Activated CD4-positive, alpha-beta memory T cell treated with anti-CD3 and anti-CD28 coated beads for 36 hours (primary cell): ENCODE measurements around the gene FBXL16. TPM values are rescaled to one million over a fixed set of nuclear protein-coding genes. Genes with fewer than 3 reads are reported as not detected.
"Not testable (repeated sequence)": the region's sequence is repeated elsewhere in the genome, so short reads cannot be mapped to it uniquely, and the experiment has no call there.

ENCODE experiments used
- CTCF ChIA-PET: fragments of 350-600 bp; sonication (Branson Sonifier 250); formaldehyde crosslinking; loops from one replicate; lab custom pipeline; 2021; ENCODE audit warnings: antibody characterized with exemption, inconsistent platforms; lab: Charles Lee
- POLR2A ChIA-PET: fragments of 350-600 bp; sonication (Branson Sonifier 250); formaldehyde crosslinking; loops from one replicate; lab custom pipeline; 2021; ENCODE audit warnings: antibody characterized with exemption; lab: Charles Lee
- DNase-seq: peaks from one replicate; pipeline ENCODE4 v3.0.0-alpha.2; 2020
- H3K27ac Mint-ChIP-seq: one replicate; pipeline ENCODE4 v1.8.0; 2021; ENCODE audit warnings: mixed read lengths
- H3K27me3 Mint-ChIP-seq: one replicate; pipeline ENCODE4 v1.8.0; 2021; ENCODE audit warnings: mixed read lengths
- H3K36me3 Mint-ChIP-seq: one replicate; pipeline ENCODE4 v1.8.0; 2021; ENCODE audit warnings: mixed read lengths
- H3K4me1 Mint-ChIP-seq: one replicate; pipeline ENCODE4 v1.8.0; 2021; ENCODE audit warnings: low read depth, mixed read lengths
- H3K4me3 Mint-ChIP-seq: one replicate; pipeline ENCODE4 v1.8.0; 2021; ENCODE audit warnings: mild to moderate bottlenecking, mixed read lengths
- H3K9me3 Mint-ChIP-seq: one replicate; pipeline ENCODE4 v1.8.0; 2021; ENCODE audit warnings: mixed read lengths
- intact Hi-C: fragments of 100-400 bp; cut with micrococcal nuclease; formaldehyde crosslinking; loops from one replicate; pipeline ENCODE4 v1.15.1; 2023
- total RNA-seq, 2 experiments: library from RNA; stranded (reverse); gene quantifications; one replicate each; pipeline ENCODE4 v1.2.3, GENCODE V29; 2021

FBXL16 gene
- total RNA-seq, 2 experiments from 2014 or later, result 7.7 to 14.1 TPM

DNA sequence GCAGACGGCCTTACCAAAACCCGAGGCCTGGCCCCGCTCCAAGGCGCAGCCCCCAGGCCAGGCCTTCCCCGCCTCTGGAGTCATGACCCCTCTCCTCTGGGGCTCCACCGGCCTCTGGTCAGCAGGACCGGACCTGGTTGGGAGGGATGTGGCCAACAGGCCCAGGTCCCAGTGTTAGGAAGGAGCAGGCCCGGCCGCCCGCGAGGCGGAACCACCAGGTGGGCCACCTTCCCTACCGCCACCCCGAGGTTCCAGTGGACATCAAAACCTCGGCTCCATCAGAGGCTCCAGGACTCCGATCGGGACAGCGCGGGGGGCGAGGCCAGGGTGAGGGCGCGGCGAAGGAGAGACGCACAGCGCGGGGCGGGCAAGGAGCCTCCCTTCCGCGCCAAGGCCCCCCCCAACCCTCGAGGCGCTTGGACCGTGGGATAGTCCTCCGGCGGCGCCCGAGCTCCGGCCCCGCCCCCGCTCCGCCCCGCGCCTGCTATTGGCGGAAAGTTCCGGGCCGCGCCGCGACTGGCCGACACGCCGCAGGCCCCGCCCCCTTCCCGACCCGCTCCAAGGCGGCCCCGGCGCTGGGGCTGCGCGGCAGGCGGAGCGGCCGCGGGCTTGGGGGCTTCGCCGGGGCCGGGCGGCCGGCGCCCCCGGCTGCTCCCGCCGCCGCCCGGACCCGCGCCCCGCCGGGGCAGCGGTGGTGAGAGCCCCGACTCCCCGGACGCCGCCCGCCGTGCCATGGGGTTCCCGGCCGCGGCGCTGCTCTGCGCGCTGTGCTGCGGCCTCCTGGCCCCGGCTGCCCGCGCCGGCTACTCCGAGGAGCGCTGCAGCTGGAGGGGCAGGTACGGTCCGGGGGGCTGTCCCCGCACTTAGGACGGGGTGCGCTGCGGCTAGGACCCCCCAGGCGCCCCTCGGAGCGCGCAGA, 9.2 kb upstream of the FBXL16 start, which contains the start of gene METRN:
TSS of gene METRN (plus strand) at position 561 of the 919 bp plus-strand sequence. CDS start at position 733, 172 bp downstream.
- intact Hi-C loops, result no loop called here
- Mint-ChIP-seq H3K4me1 (peaks cover 14% of the 10 kb centered on the region), H3K9me3 (no peaks in the 10 kb centered on the region), H3K4me3 (peak within 1 kb of the TSS; percentile 57), H3K36me3 (no peaks in the 10 kb centered on the region), H3K27me3 (peaks cover 14% of the 10 kb centered on the region), H3K27ac (no peak within 1 kb of the TSS)
- ChIA-PET POLR2A (interaction anchor here (0.6 to 1.5 kb wide), 4 partner anchors 11 to 40 kb away, joined by 3 to 9 read pairs (median 6); partner anchors contain the start of genes CCDC78 and HAGHL), CTCF (interaction anchor here (0.7 to 5.2 kb wide), 8 partner anchors 10 to 340 kb away, joined by 3 to 120 read pairs (median 10); partner anchors contain the start of genes CHTF18, CIAO3, HAGHL and RPUSD1)
- peak; percentile 91 for DNase-seq

DNA sequence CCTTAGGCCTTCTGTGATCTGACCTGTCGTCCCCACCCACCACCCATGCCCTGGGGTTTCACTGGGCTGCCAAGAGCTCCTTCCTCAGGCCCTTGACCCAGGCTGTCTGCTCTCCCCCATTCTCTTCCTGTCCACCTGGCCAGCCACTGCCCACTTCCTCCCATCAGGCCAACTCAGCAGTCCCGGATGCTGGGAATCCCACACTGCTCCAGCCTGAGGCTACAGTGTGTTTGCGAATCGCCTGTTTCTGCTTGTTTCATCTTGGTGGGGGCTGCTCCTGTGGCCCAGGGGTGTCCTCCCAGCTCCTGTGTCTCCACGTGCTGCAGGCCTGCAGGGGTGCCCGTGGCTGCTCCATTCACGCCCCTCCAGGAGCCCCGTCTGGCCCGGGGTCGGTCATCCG, 8.5 kb upstream of the FBXL16 start:
- ChIA-PET POLR2A (no interaction called here), CTCF (interaction anchor here (1.3 to 5.2 kb wide), 6 partner anchors 10 to 72 kb away, joined by 4 to 120 read pairs (median 12); partner anchors contain the start of genes CHTF18, CIAO3 and RPUSD1)
- H3K27ac Mint-ChIP-seq, result no peak overlapping the region
- H3K4me3 Mint-ChIP-seq, result no peak overlapping the region
- peaks cover 21% of the 10 kb centered on the region for H3K27me3 Mint-ChIP-seq
- intact Hi-C loops, result no loop called here
- H3K36me3 Mint-ChIP-seq, result no peaks in the 10 kb centered on the region
- H3K9me3 Mint-ChIP-seq, result no peaks in the 10 kb centered on the region
- peaks cover 8% of the 10 kb centered on the region for H3K4me1 Mint-ChIP-seq
- DNase-seq, result no peak

DNA sequence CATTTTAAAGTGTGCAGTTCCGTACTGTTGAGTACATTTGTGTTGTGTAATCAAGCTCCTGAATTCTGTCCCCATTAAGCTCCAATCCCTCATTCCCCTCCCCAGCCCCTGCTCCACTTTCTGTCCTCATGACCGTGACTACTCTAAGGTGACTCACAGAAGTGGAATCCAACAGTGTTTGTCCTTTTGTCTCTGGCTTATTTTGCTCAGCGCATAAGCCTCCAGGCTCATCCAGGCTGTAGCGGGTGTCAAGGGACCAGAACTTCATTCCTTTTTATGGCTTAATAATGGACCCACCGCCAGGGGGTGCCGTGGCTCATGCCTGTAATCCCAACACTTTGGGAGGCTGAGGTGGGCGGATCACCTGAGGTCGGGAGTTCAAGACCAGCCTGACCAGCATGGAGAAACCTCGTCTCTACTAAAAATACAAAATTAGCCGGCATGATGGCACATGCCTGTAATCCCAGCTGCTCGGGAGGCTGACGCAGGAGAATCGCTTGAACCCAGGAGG, 7.2 kb upstream of the FBXL16 start:
- H3K4me3 Mint-ChIP-seq, H3K4me1 Mint-ChIP-seq, intact Hi-C loops, H3K9me3 Mint-ChIP-seq, H3K36me3 Mint-ChIP-seq, H3K27ac Mint-ChIP-seq: not testable (repeated sequence)
- DNase-seq, result peak; percentile 78
- ChIA-PET CTCF (interaction anchor here (0.7 to 5.2 kb wide), 21 partner anchors 7 to 390 kb away, joined by 3 to 120 read pairs (median 4); partner anchors contain the start of genes ANTKMT, CCDC78, CHTF18 and CIAO3), POLR2A (interaction anchor here (1.2 to 1.6 kb wide), 2 partner anchors 8 to 73 kb away, joined by 3 to 5 read pairs; partner anchors contain the start of gene ANTKMT)
- H3K27me3 Mint-ChIP-seq, result peaks cover 32% of the 10 kb centered on the region

DNA sequence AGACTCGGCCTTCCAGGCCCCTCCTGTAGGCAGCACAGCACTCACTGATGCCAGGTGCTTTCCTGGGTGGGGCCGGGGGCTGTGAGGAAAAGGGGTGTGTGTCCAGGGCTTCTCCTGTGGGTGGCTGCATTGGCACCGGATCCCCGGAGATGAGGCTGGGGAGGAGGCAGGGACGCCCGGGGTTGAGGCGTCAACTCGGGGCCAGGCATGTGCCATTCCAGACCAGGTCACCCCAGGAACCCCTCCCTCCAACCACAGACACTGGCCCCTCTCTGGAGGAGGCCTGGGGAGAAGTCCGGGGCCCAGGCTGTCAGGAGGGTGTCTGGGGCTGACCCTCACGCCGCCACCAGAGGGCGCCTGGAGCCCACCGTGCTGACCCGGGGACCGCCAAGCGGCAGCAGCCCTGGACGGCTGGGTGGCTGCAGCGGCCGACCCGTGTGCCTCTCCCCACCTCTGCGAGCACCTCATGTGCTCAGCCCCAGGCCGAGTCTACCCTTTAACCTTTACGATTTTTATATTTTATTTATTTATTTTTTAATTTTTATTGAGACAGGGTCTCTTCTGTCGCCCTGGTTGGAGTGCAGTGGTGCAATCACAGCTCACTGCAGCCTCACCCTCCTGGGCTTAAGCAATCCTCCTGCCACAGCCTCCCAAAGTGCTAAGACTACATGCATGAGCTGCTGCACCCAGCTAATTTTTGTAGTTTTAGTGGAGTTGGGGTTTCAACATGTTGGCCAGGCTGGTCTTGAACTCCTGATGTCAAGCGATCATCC, 6.1 kb upstream of the FBXL16 start:
- no peaks in the 10 kb centered on the region for H3K9me3 Mint-ChIP-seq
- CTCF ChIA-PET, result interaction anchor here (0.7 to 5.2 kb wide), 22 partner anchors 8 to 391 kb away, joined by 3 to 120 read pairs (median 4); partner anchors contain the start of genes ANTKMT, CCDC78, CHTF18 and CIAO3
- DNase-seq, result peak; percentile 85
- intact Hi-C loops, result loop anchor here (1.0 kb wide), 1 partner anchor 74 kb away; no protein-coding TSS in a partner anchor
- H3K4me1 Mint-ChIP-seq, result peaks cover 5% of the 10 kb centered on the region
- no peak overlapping the region for H3K27ac Mint-ChIP-seq
- no peak overlapping the region for H3K4me3 Mint-ChIP-seq
- no peaks in the 10 kb centered on the region for H3K36me3 Mint-ChIP-seq
- POLR2A ChIA-PET, result interaction anchor here (1.2 to 1.6 kb wide), 2 partner anchors 10 to 74 kb away, joined by 3 to 5 read pairs; partner anchors contain the start of gene ANTKMT
- H3K27me3 Mint-ChIP-seq, result peaks cover 39% of the 10 kb centered on the region

DNA sequence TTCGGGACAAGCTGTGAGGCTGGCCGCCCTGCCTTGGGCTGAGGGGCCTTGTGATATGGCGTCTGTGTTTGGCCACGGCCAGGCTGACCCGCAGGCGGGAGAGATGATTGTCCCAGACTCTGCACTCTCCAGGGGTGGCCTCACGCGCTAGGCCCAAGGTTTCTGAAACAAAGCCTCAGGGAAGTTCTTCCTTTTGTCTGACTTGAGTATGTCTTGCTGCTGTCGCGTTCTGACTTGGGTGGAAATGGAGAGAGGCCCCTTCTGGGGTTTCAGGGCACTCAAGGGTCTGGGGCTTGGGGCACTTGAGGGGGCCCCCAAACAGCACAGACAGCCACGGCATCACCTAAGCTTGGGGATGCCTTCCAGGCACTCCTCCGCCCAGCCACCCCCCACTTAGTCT, 5.5 kb upstream of the FBXL16 start:
- ChIA-PET CTCF (interaction anchor here (2.1 kb wide), 1 partner anchor 74 kb away, joined by 15 read pairs; no protein-coding TSS in a partner anchor), POLR2A (no interaction called here)
- intact Hi-C loops, result loop anchor here (1.0 kb wide), 1 partner anchor 74 kb away; no protein-coding TSS in a partner anchor
- DNase-seq, result no peak
- peaks cover 41% of the 10 kb centered on the region for H3K27me3 Mint-ChIP-seq
- no peak overlapping the region for H3K4me3 Mint-ChIP-seq
- H3K4me1 Mint-ChIP-seq, result peaks cover 2% of the 10 kb centered on the region
- no peaks in the 10 kb centered on the region for H3K36me3 Mint-ChIP-seq
- H3K27ac Mint-ChIP-seq, result no peak overlapping the region
- H3K9me3 Mint-ChIP-seq, result no peaks in the 10 kb centered on the region

DNA sequence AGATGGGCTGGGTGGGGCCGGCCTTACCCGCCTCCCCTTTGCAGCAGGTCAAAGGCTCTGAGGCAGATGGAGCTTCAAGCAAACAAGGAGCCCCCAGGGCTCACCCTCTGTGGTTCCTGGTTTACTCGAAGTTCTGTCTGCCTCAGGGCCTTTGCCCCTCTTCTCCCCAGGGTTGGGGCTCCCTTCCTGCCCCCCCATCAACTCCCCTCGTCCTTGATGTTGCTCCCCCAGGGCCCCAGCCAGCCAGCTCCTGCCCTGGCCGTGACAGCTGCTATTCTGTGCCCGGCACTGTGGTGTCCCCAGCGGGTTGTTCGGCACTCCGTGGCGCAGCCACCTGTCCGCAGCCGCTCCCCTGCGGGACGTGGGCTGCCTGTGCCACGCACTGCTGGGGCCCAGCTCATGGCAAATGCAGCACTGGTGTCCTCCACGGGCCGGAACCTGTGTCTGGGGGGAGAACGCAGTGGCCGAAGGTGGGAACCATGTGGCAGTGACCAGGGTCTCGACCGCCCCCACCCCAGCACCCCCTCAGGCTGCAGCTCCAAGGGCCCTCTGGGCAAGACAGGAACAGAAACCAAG, 5.0 kb upstream of the FBXL16 start:
- no peaks in the 10 kb centered on the region for H3K9me3 Mint-ChIP-seq
- H3K4me1 Mint-ChIP-seq, result peaks cover 2% of the 10 kb centered on the region
- DNase-seq, result no peak
- H3K27me3 Mint-ChIP-seq, result peaks cover 40% of the 10 kb centered on the region
- POLR2A ChIA-PET, result no interaction called here
- no peak overlapping the region for H3K27ac Mint-ChIP-seq
- CTCF ChIA-PET, result interaction anchor here (0.6 to 2.1 kb wide), 5 partner anchors 21 to 473 kb away, joined by 3 to 15 read pairs (median 3); partner anchors contain the start of gene CIAO3
- intact Hi-C loops, result loop anchor here (1.0 kb wide), 1 partner anchor 75 kb away; no protein-coding TSS in a partner anchor
- no peak overlapping the region for H3K4me3 Mint-ChIP-seq
- H3K36me3 Mint-ChIP-seq, result no peaks in the 10 kb centered on the region

DNA sequence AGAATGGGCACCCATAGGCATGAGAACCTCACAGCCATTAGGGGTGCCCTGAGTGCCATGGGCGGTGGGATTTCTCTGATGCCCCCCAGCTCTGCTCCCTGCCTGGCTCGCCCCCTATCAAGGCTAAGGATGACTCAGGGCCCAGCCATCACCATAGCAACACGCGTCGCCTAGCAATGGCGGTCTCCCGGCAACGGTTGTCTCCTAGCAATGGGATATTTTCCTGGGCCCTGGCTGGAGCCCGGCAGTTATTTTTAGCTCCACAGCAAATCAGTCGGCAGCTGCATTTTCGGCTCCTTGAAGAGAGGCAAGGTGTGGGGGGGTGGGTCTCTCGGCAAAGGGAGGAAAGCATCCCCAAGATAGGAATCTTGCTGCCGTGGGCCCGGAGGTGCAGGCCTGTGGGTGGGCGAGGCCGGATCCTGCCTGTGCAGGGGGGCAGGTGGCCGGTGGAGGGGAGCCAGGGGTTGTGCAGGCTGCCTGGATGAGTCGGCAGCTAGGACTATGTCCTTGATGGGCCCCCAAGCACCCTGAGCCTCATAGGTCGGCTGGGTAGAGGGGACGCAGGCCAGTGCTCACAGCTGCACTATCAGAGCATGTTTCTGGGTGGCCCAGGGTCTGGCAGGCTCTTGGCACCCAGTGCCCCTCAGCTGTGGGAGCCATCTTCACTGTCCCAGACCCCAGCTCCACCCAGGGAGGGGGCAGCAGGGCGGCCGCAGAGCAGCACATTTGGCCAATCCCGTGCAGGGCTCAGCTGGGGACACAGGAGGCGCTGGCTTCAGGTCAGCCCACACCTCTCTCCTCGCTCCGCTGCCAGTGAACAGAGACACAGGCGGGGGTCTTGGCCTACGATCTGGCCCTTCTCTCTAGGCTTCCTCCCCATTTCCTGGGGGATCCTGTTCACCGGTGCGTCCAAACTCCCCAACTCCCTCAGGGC, 4.2 kb upstream of the FBXL16 start:
- intact Hi-C loops, result no loop called here
- peaks cover 40% of the 10 kb centered on the region for H3K27me3 Mint-ChIP-seq
- no peak overlapping the region for H3K27ac Mint-ChIP-seq
- H3K36me3 Mint-ChIP-seq, result no peaks in the 10 kb centered on the region
- no peak for DNase-seq
- H3K4me1 Mint-ChIP-seq, result peaks cover 2% of the 10 kb centered on the region
- no peak overlapping the region for H3K4me3 Mint-ChIP-seq
- H3K9me3 Mint-ChIP-seq, result no peaks in the 10 kb centered on the region
- ChIA-PET CTCF (interaction anchor here (0.6 to 2.1 kb wide), 6 partner anchors 15 to 474 kb away, joined by 3 to 15 read pairs (median 3); partner anchors contain the start of gene CIAO3), POLR2A (no interaction called here)

DNA sequence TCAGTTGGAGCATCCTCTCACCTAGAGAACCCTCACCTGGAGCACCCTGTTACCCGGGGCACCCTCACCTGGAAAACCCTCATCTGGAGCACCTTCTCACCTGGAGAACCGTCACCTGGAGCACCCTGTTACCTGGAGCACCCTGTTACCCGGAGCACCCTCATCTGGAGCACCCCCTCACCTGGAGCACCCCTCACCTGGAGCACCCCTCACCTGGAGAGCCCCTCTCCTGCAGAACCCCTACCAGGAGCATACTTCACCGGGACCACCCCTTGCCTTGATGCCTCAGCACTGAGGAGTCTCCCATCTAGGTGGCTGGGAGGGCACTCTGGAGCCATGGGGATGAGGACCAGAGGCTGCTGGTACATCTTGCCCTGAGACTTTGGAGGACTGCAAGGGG, 3.4 kb upstream of the FBXL16 start:
- H3K9me3 Mint-ChIP-seq, result no peaks in the 10 kb centered on the region
- H3K36me3 Mint-ChIP-seq, result no peaks in the 10 kb centered on the region
- POLR2A ChIA-PET, result no interaction called here
- H3K4me1 Mint-ChIP-seq, result peaks cover 2% of the 10 kb centered on the region
- H3K4me3 Mint-ChIP-seq, result no peak overlapping the region
- H3K27me3 Mint-ChIP-seq, result peaks cover 42% of the 10 kb centered on the region
- intact Hi-C loops, result no loop called here
- no peak overlapping the region for H3K27ac Mint-ChIP-seq
- CTCF ChIA-PET, result interaction anchor here (2.1 kb wide), 1 partner anchor 76 kb away, joined by 15 read pairs; no protein-coding TSS in a partner anchor
- DNase-seq, result no peak

DNA sequence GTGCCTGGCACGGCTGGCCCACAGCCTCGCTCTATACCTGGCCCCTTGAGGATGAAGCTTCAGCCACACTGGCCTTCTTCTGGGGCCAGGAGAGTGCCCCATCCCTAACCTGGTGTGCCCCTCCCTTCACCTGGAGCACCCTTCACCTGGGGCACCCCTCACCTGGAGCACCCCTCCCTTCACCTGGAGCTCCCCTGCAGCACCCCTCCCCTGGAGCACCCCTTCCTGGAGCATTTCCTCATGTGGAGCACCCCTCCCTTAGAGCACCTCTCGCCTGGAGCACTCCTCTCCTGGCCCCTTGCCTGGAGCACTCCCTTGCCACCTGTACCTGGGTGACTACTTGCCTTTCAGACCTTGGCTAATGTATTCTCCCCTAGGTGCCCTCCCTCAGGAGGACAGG, 2.4 kb upstream of the FBXL16 start:
- POLR2A ChIA-PET, result no interaction called here
- Mint-ChIP-seq H3K4me3 (no peak overlapping the region), H3K4me1 (peaks cover 2% of the 10 kb centered on the region), H3K27me3 (peaks cover 44% of the 10 kb centered on the region), H3K9me3 (no peaks in the 10 kb centered on the region), H3K36me3 (no peaks in the 10 kb centered on the region), H3K27ac (no peak overlapping the region)
- DNase-seq, result no peak
- intact Hi-C loops, result no loop called here
- CTCF ChIA-PET, result interaction anchor here (2.0 kb wide), 1 partner anchor 77 kb away, joined by 6 read pairs; no protein-coding TSS in a partner anchor

DNA sequence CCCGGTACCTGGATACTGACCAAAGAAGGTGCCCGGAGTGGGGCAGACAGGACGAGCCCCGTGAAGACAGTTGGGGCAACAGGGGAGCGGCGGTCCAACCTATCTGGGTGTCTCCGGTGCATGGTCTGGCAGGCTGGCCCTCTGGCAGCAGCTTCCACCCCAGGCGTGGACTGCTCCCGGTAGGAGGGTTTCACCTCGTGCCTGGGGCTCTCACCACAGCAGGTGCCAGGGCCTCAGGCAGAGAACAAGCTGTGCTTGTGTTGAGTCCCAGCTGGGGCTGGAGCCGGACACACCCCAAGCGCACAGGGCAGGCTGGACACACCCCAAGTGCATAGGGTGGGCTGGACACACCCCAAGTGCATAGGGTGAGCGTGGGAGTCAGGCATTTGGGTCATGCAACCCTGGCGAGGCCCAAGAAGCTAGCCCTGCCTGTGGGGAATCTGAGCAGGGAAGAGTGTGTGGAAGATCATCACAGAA, 1.5 kb upstream of the FBXL16 start:
- Mint-ChIP-seq H3K27ac (no peak overlapping the region), H3K36me3 (no peaks in the 10 kb centered on the region), H3K4me3 (no peak overlapping the region), H3K27me3 (peaks cover 51% of the 10 kb centered on the region), H3K9me3 (no peaks in the 10 kb centered on the region), H3K4me1 (no peaks in the 10 kb centered on the region)
- intact Hi-C loops, result no loop called here
- ChIA-PET CTCF (interaction anchor here (1.2 to 2.0 kb wide), 3 partner anchors 12 to 78 kb away, joined by 3 to 6 read pairs (median 4); no protein-coding TSS in a partner anchor), POLR2A (interaction anchor here (1.0 kb wide), 1 partner anchor 77 kb away, joined by 3 read pairs; no protein-coding TSS in a partner anchor)
- DNase-seq, result no peak
